CD4-positive, alpha-beta T cell treated with Interleukin-17A for 4 hours (primary cell): ENCODE data around the gene SLC22A2.
"Not testable (repeated sequence)": the region's sequence is repeated elsewhere in the genome, so short reads cannot be mapped to it uniquely, and the experiment has no call there.

ENCODE experiments used
- DNase-seq: peaks from one replicate; pipeline ENCODE4 v3.0.0-alpha.2; 2020; ENCODE audit warnings: mixed read lengths

The SLC22A2 gene

DNA sequence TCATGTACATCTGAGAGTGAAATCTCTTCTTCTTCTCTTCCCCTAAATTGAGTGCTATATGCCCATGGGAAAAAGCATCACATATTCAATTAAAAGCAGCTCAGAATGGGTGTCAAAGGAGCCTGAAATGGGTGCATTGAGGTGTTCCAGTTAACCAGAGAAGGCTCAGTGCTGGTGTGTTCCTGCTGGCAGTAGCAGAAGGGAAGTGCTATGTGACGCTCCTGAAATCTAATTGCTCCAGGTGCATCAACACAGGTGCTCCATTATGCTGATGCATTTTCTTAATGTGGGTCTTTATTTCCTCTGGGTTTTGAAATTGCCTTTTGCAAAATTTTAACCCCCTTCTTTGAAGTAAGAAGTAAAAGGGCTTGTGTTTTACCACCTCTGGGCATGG is 17.9 kb downstream of the SLC22A2 start:
- DNase-seq = no peak

DNA sequence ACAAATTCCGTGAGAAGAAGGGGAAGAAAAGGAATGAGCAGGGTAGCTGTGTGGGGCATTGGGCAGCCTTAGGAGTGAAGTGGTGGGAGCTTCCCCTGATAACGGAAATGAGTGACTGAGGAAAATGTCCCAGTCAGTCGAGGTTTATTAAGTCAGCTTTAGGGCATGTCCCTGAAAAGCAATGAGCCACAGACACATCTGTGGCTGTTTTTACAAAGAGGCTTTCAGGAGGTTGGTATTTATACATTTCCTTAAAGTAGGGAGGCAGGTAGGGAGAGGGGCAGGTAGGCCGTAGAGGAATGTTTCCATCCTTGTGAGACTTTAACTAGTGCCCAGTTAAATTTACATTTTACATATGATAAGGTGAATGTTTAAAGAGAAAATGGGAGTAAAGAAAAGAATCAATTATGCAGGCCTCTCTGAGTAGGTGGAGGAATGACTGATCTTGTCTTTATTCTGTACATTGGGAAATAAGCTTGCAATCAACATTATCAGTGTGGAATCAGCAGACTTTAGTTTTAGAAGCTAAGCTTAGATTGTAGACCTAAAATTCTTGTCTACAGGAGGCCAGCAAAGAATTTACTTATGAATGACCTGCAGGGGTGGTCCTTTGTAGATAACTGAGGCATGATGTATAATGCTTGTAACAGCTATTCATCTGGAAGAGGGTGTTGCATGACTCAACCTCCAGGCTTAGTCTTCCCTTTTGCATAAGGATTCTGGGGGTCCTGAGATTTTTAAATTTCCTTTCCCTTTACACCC is 18.5 kb downstream of the SLC22A2 start:
- DNase-seq = no peak

DNA sequence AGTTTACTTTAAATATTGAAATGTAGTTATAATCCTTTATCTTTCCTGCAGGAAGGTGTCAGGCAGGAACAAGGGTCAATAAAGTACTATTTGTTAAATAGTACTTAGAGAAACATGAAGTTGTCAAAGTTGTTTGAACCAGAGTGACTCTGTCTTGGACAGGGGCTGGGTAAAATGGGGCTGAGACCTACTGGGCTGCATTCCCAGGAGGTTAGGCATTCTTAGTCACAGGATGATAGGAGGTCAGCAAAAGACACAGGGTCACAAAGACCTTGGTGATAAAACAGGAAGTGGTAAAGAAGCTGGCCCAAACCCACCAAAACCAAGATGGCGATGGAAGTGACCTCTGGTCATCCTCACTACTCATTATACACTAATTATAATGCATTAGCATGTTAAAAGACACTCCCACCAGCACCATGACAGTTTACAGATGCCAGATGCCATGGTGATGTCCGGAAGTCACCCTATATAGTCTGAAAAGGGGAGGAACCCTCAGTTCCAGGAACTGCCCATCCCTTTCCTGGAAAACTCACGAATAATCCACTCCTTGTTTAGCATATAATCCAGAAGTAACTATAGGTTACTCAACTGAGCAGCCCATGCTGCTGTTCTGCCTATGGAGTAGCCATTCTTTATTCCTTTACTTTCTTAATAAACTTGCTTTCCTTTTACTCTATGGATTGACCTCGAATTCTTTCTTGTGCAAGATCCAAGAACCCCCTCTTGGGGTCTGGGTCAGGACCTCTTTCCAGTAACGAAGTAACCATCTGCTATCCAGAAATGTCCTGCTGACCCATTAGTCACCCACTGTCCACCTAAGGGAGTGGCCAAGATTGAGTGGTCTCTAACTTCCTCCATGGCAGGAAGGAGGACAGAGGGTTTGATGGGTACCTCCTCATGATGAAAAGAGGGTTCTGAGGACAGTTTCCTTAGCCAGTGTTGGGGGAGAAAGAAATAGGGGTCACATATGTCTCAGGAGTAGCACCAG is 19.6 kb downstream of the SLC22A2 start:
- DNase-seq = no peak

DNA sequence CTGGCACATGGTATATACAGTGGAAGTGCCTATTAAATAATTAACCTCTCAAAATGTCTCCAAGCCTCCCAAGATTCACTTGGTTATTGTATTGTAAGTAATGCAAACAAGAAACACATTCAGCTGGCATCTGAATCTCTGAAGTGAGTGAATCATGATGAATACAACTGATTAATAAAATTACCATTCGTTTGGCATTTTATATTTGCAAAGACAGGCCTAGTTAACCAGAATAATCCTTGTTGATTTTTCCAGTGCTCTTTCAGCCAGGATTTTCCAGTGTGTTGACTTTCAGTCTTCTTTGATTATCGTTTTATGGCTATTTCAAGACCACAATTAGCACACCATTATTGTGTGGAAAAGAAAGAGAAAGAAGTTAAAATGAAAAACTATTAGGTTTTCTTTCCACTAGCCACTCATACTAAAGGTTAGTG is 20.3 kb downstream of the SLC22A2 start:
- no peak for DNase-seq

DNA sequence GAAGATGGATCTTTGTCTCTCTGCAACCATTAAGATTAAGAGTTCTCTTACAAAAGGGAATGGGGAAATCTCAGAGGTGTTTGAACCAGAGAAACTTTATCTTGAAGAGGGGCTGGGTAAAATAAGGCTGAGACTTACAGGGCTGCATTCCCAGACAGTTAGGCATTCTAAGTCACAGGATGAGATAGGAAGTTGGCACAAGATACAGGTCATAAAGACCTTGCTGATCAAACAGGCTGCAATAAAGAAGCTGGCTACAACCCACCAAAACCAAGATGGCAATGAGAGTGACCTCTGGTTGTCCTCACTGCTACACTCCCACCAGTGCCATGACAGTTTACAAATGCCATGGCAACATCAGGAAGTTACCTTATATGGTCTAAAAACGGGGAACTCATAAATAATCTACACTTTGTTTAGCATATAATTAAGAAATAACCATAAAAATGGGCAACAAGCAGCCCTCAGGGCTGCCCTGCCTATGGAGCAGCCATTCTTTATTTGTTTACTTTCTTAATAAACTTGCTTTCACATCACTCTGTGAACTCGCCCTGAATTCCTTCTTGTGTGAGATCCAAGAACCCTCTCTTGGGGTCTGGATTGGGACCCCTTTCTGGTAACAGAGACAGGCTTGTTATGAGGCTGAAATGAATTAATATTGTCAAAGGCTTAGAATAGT is 20.9 kb downstream of the SLC22A2 start:
- DNase-seq = not testable (repeated sequence)

DNA sequence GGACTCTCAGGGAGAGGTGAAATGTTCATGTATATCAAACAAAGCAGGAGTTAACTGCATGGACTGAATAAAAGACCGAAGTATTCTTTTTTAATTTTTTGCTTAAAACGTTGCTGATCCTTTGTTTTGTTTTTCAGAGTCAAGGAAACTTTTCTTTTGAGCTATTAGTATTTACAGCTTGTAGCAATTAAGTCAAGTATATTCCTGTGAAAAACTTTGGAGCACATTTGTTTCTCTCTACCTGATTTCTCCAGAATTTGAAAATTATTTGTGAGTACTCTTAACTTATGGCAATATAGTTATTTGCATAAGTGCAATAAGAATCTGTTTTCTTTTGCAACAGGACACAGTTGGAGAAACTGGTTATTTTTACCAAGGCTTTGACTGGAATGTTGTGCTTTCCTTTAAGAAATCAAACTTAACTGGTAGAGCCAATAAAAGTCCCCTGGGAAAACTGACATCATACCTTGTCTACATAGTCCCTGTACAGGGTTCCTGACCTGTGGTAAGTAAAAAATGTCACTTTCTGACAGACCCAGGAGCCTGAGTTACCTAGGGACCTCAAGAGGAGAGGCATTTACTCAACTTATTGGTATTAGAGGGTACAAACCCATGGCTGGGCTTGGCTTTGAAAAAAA is 22.3 kb downstream of the SLC22A2 start:
- DNase-seq = not testable (repeated sequence)

DNA sequence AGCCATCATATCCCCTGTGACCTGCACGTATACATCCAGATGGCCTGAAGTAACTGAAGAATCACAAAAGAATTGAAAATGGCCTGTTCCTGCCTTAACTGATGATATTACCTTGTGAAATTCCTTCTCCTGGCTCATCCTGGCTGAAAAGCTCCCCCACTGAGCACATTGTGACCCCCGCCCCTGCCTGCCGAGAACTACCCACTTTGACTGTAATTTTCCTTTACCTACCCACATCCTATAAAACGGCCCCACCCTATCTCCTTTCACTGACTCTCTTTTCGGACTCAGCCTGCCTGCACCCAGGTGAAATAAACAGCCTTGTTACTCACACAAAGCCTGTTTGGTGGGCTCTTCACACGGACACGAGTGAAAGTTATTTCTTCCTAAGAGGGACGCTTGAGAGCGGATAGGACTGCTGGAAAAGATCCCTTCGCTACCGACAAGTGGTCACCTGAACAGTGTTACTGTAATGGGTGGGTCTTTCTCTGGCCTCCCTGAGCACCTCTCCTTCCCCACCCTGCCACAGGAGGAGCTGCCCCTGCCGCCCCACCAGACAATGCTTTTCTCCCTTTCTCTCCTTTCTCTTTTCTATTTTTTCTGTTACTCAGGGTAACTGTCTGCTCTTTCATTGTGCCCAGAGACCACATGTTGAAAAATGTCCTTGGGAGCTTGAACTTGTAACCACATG is 24.5 kb downstream of the SLC22A2 start:
- DNase-seq = not testable (repeated sequence)

DNA sequence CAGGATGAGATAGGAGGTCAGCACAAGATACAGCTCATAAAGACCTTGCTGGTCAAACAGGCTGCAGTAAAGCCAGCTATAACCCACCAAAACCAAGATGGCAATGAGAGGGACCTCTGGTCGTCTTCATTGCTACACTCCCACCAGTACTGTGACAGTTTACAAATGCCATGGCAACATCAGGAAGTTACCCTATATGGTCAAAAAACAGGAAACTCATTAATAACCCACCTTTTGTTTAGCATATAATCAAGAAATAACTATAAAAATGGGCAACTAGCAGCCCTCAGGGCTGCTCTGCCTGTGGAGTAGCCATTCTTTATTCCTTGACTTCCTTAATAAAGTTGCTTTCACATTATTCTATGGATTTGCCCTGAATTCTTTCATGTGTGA is 30.9 kb downstream of the SLC22A2 start:
- DNase-seq = no peak

DNA sequence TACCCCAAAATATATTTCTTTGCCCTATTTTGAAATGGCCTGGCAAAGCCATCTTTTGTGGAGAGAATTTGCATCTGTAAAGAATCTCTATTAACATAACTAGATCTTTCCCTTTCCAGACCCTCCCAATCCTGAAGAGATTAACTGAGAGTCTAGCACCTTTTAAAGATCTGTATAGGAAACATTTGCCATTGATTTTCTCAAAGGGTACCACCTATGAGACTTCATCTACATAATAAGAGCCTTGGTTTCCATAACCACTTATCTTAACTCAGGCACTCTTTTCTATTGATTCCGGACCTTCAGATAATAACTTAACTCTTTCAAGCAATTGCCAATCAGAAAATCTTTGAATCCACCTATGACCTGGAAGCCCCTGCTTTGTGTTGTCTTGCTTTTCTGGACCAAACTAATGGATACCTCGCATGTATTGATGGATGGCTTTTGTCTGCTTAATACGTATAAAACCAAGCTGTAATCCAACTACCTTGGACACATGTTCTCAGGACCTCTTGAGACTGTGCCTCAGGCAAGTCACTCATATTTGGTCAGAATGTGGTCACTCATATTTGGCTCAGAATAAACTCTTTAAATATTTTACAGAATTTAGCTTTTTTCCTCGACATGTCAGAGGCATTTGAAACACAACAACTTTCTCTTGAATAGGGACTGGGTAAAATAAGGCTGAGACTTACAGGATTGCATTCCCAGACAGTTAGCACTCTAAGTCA is 31.4 kb downstream of the SLC22A2 start:
- no peak for DNase-seq

DNA sequence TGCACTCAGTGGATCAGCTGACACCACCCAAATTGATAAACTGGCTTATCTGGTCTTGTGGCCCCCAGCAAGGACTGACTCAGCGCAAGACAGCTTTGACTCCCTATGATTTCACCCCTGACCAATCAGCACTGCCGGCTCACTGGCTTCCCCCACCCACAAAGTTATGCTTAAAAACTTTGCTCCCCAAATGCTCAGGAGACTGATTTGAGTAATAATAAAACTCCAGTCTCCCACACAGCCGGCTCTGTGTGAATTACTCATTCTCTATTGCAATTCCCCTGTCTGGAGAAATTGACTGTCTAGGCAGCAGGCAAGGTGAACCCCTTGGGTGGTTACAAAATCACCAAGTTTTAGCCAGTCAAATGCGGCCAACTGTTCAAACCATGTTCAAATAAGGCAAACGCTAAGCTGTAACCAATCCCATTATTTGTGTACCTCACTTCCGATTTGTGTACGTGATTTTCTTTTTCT is 32.5 kb downstream of the SLC22A2 start:
- DNase-seq = no peak

DNA sequence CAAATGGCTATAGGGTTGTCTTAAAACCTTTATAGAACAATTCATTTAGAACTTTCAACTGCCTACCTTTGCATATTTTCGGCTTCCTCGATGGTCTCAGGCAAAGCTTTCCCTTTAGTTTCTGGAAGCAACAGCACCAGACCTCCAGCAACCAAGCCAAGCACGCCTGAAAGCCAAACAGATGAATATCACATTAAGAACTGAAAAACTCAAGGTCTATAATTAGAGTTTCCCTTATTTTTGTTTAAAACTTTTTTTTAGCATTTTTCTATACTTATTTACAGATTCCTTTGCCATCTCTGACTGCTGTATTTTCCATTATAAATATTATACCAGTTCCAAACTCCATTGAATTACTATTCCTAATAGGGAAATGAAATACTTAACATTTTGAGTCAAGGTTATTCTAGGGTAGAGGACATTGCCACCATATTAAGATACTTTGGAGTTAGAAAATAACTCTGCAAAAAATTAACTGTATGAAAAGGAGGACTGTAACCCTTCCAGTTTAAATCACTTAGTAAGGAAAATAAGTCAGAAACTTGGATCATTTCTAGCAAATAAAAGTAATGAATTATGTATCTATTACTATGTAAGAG is 33.9 kb downstream of the SLC22A2 start:
- no peak for DNase-seq

DNA sequence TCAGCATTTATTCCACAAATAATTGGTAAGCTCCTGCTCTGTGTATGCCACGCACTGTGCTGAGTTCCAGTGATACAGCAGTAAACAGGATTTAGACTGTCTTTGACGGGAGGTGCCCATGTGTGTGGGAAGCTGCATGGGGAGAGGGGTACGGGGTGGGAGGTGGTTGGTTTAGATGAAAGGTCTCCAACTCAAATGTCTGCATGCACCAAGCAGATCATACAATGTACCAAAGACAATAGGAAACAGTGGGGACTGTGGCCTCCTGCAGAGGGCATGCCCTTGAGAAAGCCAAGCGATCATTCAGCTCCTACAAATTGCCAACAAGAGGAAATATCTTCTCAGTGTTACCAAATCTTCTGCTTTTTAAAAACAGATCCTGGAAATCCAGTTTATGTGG is 36.1 kb downstream of the SLC22A2 start:
- no peak for DNase-seq

DNA sequence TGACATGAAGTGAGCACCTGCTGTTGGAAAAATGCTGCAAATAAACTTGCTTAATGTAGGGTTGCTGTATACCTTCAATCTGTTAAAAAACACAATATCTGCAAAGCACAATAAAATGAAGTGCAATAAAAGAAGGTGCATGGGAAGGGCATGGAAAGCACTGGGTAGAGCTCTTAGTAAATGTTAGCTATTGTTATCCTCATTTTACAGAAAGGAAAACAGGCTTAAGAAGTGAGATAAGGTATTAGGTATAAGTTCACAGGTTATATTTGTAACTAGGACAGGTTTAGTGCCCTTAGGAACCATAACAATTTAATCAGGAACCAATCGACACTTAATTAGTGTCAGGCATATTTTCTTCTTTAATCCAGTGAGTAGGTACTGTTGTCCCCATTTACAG is 36.7 kb downstream of the SLC22A2 start:
- DNase-seq = no peak

DNA sequence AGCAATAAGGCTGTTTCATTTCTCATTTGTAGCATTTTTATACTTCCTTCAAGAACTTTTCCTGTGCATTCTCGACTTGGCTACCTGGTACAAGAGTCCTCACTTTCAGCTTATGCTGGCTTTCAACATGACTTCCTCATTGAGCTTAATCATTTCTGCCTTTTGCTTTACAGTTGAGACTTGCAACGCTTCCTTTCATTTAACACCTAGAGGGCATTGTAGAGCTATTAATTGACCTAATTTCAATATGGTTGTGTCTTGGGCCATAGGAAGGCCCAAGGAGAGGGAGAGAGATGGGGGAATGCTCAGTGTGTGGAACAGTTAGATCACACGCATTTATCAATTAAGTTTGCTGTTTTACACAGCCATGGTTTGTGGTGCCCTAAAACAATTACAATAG is 37.2 kb downstream of the SLC22A2 start:
- DNase-seq = no peak

DNA sequence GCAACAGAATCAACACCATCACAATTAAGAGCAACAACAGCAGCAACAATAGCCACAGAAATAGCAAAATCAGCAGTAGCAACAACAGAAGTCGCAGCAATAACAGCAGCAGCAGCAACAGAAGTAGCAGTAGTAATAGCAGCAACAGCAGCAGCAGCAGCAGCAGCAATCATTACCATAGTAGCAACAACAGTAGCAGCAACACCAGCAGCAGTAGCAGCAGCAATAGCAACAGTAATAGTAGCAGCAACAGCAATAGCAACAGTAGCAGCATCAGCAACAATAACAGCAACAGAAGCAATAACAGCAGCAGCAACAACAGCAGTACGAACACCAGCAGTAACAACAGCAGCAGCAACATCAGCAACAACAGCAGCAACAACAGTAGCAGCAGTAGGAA is 39.8 kb downstream of the SLC22A2 start:
- DNase-seq = no peak

DNA sequence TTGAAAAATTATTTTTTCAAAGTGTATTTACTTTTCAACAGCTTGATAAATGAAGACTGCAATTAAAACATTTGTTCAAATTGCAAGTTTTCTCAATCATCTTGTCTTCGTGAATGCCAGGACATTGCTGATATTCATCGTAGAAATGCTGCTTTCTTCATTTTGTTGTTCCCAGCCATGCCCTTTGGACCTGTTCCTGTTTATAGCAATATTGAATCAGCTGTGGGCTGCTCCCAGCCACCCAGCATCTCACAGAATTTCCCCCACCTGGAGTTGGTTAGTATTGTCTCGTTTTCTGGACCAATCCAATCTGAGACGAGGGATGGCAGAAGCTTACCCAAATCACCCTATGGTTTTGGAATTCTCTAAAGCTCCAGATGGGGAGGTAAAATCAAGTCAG is 40.8 kb downstream of the SLC22A2 start:
- DNase-seq = no peak

DNA sequence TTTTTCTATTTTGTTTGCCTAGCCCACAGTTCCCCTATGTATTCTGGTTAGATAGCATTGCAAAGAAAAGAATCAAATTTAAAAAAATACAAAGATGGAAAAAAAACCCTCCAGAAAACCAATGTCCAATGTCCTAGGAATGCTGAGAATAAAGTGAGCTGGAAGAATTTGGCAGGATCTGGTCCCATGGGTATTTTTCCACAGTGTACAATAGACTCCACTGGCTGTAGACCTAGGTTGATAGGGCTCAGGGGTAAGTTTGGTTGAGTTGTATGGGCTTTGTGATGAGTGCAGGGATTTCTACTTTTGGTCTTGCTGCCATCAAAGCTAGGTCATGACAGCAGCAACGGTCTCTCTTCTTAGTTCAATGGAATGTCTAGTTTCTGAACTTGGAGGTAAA is 41.5 kb downstream of the SLC22A2 start:
- no peak for DNase-seq

DNA sequence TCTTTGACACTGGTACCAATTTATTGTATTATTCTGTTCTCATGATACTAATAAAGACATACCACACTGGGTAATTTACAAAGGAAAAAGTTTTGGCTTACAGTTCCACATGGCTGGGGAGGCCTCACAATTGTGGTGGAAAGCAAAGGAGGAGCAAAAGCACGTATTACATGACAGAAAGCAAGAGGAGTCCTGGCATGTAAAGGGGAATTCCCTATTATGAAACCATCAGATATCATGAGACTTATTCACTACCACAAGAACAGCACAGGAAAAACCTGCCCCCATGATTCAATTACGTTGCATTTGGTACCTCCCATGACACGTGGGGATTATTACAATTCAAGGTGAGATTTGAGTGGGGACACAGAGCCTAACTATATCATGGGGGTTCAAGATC is 43.4 kb downstream of the SLC22A2 start:
- DNase-seq = no peak

DNA sequence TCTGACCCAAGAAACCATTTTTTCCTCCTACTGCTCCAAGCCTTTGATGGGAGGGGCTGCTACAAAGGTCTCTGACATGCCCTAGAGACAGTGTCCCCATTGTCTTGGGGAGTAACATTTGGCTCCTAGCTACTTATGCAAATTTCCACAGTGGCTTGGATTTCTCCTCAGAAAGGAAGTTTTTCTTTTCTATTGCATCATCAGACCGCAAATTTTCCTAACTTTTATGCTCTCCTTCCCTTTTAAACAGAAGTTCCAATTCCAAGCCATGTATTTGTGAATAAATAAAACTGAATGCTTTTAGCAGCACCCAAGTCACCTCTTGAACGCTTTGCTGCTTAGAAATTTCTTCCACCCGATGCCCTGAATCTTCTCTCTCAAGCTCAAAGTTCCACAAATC is 51.0 kb downstream of the SLC22A2 start:
- DNase-seq = no peak

DNA sequence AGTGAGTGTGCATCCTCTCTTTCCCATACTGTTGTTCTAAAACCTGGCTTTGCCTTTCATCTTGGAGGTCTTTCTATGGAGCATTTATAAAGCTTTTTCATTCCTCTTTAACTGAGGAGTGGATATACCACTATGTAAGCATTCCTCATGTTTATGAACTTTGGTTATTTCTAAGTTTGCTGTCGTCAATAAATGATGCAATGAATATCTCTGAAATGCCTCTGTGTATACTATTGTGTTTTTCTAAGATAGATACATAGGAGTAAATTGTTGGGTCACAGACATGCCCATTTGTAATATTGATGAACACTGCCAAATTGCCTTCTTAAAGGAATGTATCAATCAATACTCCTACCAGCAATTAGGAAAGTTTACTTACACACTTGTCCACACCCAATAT is 53.9 kb downstream of the SLC22A2 start:
- DNase-seq = no peak

DNA sequence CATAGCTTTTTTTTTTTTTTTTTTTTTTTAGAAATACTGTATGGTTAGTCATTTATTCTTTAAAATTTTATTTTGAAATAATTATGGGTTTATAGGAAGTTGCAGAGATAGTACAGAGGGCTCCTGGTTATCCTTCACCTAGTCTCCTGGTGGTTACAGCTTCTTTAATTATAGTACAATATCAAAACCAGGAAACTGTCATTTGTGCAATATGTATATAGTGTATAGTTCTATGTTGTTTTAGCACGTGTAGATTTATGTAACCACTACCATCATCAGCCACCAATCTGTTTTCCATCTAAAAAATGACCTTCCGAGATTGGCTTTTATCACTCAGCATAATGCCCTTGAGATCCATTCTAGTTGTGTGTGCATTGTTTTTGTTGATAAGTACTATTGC is 54.7 kb downstream of the SLC22A2 start:
- no peak for DNase-seq
